ENCODE results near the gene HES2. TPM values are rescaled to one million over a fixed set of nuclear protein-coding genes. Genes with fewer than 3 reads are reported as not detected.

HES2 gene
- total RNA-seq, 4 donors from 2014 or later: 2.5 to 15.9 (median 5.2) TPM

DNA sequence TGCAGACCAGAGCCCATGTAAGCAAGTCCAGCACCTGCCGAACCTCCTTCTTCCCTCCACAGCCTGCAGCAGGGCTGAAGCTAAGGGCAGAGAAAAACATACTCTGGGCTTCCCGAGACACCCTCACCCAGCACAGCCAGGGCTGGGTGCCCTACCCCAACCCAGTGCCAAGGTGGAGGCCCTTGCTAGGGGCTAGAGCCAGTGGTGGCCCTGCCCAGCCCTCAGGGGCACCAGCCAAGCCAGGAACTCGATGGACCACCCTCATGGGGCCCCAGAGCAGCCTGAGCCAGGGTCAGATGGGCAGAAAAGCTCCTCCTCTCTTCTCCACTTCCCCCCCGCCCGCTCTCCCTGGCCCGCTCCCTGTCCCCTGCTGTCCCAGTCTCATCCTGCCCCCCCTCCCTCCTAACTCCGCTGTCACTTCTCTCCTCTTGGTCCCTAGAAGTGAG, 30.3 kb upstream of the HES2 start:
- Histone ChIP-seq H3K4me3 (peak overlapping the region in 2 of 4 donors; percentile 36 to 66), H3K9me3 (peaks cover 0 to 2% (median 0%) of the 10 kb centered on the region in 4 donors), H3K36me3 (no peaks in the 10 kb centered on the region), H3K4me1 (peaks cover 0 to 56% (median 19%) of the 10 kb centered on the region in 4 donors), H3K27me3 (peaks cover 0 to 21% of the 10 kb centered on the region in 2 donors), H3K27ac (peak overlapping the region in 3 of 4 donors; percentile 65 to 97 (median 81))
- no peak for DNase-seq
- TF ChIP-seq POLR2A (IDR thresholded peaks at IDR 0.05): no peak
- TF ChIP-seq, protein P1, sequence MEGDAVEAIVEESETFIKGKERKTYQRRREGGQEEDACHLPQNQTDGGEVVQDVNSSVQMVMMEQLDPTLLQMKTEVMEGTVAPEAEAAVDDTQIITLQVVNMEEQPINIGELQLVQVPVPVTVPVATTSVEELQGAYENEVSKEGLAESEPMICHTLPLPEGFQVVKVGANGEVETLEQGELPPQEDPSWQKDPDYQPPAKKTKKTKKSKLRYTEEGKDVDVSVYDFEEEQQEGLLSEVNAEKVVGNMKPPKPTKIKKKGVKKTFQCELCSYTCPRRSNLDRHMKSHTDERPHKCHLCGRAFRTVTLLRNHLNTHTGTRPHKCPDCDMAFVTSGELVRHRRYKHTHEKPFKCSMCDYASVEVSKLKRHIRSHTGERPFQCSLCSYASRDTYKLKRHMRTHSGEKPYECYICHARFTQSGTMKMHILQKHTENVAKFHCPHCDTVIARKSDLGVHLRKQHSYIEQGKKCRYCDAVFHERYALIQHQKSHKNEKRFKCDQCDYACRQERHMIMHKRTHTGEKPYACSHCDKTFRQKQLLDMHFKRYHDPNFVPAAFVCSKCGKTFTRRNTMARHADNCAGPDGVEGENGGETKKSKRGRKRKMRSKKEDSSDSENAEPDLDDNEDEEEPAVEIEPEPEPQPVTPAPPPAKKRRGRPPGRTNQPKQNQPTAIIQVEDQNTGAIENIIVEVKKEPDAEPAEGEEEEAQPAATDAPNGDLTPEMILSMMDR (IDR thresholded peaks at IDR 0.05): no peak

DNA sequence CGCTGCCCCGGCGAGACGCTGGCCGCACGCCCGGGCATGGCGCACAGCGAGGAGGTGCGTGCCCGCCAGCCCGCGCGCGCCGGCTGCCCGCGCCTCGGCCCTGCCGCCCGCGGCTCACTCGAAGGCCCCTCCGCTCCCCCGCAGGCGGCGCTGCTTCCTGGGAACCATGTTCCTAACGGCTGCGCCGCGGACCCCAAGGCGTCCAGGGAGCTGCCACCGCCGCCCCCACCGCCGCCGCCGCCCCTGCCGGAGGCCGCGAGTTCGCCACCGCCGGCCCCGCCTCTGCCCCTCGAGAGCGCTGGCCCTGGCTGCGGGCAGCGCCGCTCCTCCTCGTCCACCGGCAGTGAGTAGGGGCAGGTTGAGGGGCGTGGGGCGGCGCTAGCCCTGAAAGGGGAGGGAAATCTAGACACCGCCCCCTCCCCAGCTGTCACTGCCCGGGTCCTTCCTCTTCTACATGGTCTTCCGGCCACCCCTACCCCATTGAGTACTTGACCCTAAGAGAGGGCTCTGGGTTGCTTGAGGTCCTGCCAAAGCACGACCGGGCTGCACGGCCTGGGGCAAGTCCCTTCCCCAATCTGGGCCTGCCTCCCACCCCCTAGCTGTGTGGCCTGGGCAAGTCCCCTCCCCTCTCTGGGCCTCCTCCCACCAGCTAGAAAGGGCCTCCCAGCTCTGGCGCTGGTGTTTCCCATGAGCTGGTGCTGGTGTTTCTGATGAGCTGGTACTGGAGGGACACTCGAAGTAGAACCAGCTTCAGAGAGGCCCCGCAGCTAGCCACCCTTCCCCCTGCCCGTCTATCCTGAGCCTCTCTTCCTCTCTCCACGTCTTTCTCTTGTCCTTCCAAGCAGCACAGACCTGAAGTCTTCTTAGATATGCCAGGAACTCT, 29.3 kb upstream of the HES2 start:
- no peaks in the 10 kb centered on the region for H3K36me3 ChIP-seq
- H3K4me1 ChIP-seq: peaks cover 0 to 50% (median 16%) of the 10 kb centered on the region in 4 donors
- peaks cover 0 to 21% of the 10 kb centered on the region in 2 donors for H3K27me3 ChIP-seq
- peak overlapping the region in 3 of 4 donors; percentile 65 to 97 (median 81) for H3K27ac ChIP-seq
- TF ChIP-seq, protein P1 (IDR thresholded peaks at IDR 0.05): peak in 1 of 6 experiments; percentile 9
- TF ChIP-seq POLR2A (IDR thresholded peaks at IDR 0.05): peak; percentile 21 to 76
- no peaks in the 10 kb centered on the region for H3K9me3 ChIP-seq
- peak in 2 of 3 donors; percentile 72 to 73 for DNase-seq
- peak overlapping the region; percentile 7 to 66 (median 39) for H3K4me3 ChIP-seq

DNA sequence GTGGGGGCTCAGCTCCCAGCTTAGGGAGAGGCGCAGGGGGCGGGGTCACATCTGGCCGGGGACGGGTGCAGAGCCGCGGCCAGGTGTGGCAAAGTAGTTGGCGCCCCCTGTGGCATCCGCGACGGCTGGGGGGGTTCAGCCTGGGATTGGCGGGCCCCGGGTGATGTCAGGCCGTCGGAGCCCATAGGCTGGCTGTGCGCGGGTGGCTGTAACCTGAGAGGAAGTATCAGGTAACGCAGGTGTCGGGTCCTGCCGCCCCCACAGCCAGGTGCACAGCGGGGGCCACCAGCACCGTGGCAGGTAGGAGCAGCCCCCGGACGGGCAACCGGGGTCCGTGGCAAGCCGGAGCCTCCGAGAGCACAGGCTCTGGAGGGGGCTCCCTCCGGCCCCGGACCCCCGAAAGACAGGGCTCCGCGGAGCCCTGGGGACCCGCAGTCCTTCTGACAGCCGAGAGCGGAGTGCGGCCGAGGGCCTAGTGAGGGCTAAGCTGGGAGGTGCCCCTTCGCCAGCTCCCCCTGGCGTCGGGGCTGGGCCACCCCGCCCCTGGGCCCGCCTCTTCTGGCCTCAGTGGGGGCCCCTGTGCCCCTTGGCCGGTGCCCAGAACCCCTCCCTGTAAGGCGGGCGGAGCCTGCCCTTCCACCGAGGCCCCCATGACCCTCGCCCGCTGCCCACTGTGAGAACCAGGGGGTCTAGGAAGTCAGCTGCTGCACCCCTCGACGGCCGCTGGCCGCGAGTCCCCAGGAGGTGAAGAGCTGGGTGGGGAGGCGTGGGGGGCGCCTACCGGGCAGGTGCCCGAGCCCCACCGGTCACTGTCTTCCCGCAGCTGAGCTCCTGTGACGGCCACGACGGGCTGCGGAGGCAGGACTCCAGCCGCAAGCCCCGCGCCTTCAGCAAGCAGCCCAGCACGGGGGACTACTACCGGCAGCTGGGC, 28.4 kb upstream of the HES2 start:
- Histone ChIP-seq H3K27me3 (peaks cover 0 to 21% of the 10 kb centered on the region in 2 donors), H3K27ac (peak overlapping the region in 3 of 4 donors; percentile 65 to 97 (median 81)), H3K9me3 (no peaks in the 10 kb centered on the region), H3K4me1 (peaks cover 0 to 47% (median 16%) of the 10 kb centered on the region in 4 donors), H3K4me3 (peak overlapping the region; percentile 7 to 66 (median 39)), H3K36me3 (no peaks in the 10 kb centered on the region)
- peak in 2 of 3 donors; percentile 40 to 75 for DNase-seq
- TF ChIP-seq POLR2A (IDR thresholded peaks at IDR 0.05): peak; percentile 52 to 84
- TF ChIP-seq, protein P1 (IDR thresholded peaks at IDR 0.05): peak in 3 of 6 experiments; percentile 22 to 51 (median 49)

DNA sequence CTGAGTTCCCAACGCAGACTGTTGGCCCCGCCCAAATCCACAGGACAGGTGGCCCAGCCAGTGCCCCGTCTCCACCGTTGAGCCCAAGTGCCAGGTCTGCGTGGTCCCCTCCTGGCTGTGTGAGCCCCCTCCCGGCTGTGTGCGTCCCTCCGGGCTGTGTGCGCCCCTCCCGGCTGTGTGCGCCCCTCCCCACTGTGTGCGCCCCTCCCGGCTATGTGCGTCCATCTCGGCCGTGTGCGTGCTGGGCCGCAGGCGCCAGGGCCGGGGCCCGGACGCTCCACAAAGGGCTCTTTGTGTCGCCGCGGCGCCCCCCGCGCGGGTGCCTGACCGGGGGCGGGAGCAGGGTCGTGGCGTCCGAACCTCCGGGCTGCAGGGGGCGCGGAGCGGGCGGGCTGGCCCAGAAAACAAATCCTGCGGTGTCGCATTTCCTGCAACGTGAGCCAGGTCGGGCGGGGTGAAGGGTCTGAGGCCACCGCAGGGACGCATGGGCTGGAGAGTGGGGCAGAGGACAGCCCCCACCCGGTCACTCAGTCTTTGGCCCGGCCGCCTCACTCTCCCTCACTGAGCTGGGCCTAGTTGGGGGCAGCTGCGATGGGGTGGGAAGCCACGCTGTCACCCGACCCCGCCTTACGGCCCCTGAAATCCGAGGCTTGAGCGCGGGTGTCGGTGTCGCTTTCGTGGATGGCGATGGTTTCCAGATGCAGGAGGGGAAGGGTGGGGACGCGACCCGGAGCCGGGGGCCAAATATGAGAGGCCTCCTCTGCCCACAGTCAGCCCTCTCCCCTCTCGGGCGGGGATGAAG, 27.5 kb upstream of the HES2 start:
- H3K27ac ChIP-seq: peak overlapping the region in 2 of 4 donors; percentile 65 to 97
- no peaks in the 10 kb centered on the region for H3K9me3 ChIP-seq
- DNase-seq: no peak
- H3K27me3 ChIP-seq: peaks cover 0 to 21% of the 10 kb centered on the region in 2 donors
- H3K36me3 ChIP-seq: no peaks in the 10 kb centered on the region
- peak overlapping the region; percentile 7 to 66 (median 39) for H3K4me3 ChIP-seq
- H3K4me1 ChIP-seq: peaks cover 0 to 47% (median 16%) of the 10 kb centered on the region in 4 donors
- TF ChIP-seq POLR2A (IDR thresholded peaks at IDR 0.05): no peak
- TF ChIP-seq, protein P1 (IDR thresholded peaks at IDR 0.05): no peak

All from Peyer's patch (tissue), 4 donors.